ENCODE measurements around the gene GREM2. TPM values are rescaled to one million over a fixed set of nuclear protein-coding genes. Genes with fewer than 3 reads are reported as not detected.

The GREM2 gene
- total RNA-seq, 2 experiments from 2014 or later: 0.16 to 0.28 TPM

GRCh38 chr1:240591078-240591477 is 20.9 kb downstream of the GREM2 start:
- no peak overlapping the region for H3K4me3 ChIP-seq (ENCODE audit: low read length)
- peaks cover 0 to 7% of the 10 kb centered on the region in 2 experiments for H3K9me3 ChIP-seq (ENCODE audit: control insufficient read depth in 1 of 2, insufficient read depth in 1 of 2, low read length in 2 of 2)
- H3K27me3 Mint-ChIP-seq: no peaks in the 10 kb centered on the region
- H3K36me3 Mint-ChIP-seq (ENCODE audit: low read depth): no peaks in the 10 kb centered on the region
- no peak for TF ChIP-seq CTCF (IDR thresholded peaks at IDR 0.05)
- H3K4me1 Mint-ChIP-seq (ENCODE audit: low read depth): no peaks in the 10 kb centered on the region
- no peaks in the 10 kb centered on the region for H3K27me3 ChIP-seq (ENCODE audit: control insufficient read depth in 1 of 2, insufficient read depth in 2 of 2, low read length in 2 of 2)
- no peaks in the 10 kb centered on the region for H3K36me3 ChIP-seq (ENCODE audit: insufficient read depth, low read length)
- ChIA-PET CTCF (no interaction called here), POLR2A (no interaction called here)
- H3K9me3 Mint-ChIP-seq: peaks cover 4% of the 10 kb centered on the region
- intact Hi-C loops (cut with DNase I, micrococcal nuclease): no loop called here
- no peak overlapping the region for H3K27ac ChIP-seq (ENCODE audit: low read depth in 1 of 2, low read length in 2 of 2)
- DNase-seq (no peak), ATAC-seq (ENCODE audit: poor library complexity) (no peak)
- no peak overlapping the region for H3K27ac Mint-ChIP-seq
- H3K4me1 ChIP-seq (ENCODE audit: insufficient read depth, low read length): peaks cover 4% of the 10 kb centered on the region
- no peak overlapping the region for H3K4me3 Mint-ChIP-seq

- Mint-ChIP-seq H3K4me3 (no peak overlapping the region), H3K27me3 (no peaks in the 10 kb centered on the region), H3K4me1 (ENCODE audit: low read depth) (no peaks in the 10 kb centered on the region), H3K27ac (no peak overlapping the region), H3K9me3 (peaks cover 4% of the 10 kb centered on the region), H3K36me3 (ENCODE audit: low read depth) (no peaks in the 10 kb centered on the region)
- H3K27ac ChIP-seq (ENCODE audit: low read depth in 1 of 2, low read length in 2 of 2): no peak overlapping the region
- H3K36me3 ChIP-seq (ENCODE audit: insufficient read depth, low read length): no peaks in the 10 kb centered on the region
- H3K4me3 ChIP-seq (ENCODE audit: low read length): no peak overlapping the region
- DNase-seq: no peak
- ChIA-PET POLR2A (no interaction called here), CTCF (no interaction called here)
- intact Hi-C loops (cut with DNase I, micrococcal nuclease): no loop called here
- H3K27me3 ChIP-seq (ENCODE audit: control insufficient read depth in 1 of 2, insufficient read depth in 2 of 2, low read length in 2 of 2): no peaks in the 10 kb centered on the region
- peaks cover 4% of the 10 kb centered on the region for H3K4me1 ChIP-seq (ENCODE audit: insufficient read depth, low read length)
- TF ChIP-seq CTCF (IDR thresholded peaks at IDR 0.05): no peak
- H3K9me3 ChIP-seq (ENCODE audit: control insufficient read depth in 1 of 2, insufficient read depth in 1 of 2, low read length in 2 of 2): peaks cover 0 to 7% of the 10 kb centered on the region in 2 experiments
- ATAC-seq (ENCODE audit: poor library complexity): no peak
Measured at GRCh38 chr1:240589585-240590110, 22.3 kb downstream of the GREM2 start.

GRCh38 chr1:240586006-240586405 is 25.9 kb downstream of the GREM2 start:
- intact Hi-C loops (cut with DNase I, micrococcal nuclease): no loop called here
- Histone ChIP-seq H3K27ac (ENCODE audit: low read depth in 1 of 2, low read length in 2 of 2) (no peak overlapping the region), H3K4me1 (ENCODE audit: insufficient read depth, low read length) (no peaks in the 10 kb centered on the region), H3K9me3 (ENCODE audit: control insufficient read depth in 1 of 2, insufficient read depth in 1 of 2, low read length in 2 of 2) (peaks cover 0 to 7% of the 10 kb centered on the region in 2 experiments), H3K36me3 (ENCODE audit: insufficient read depth, low read length) (no peaks in the 10 kb centered on the region), H3K4me3 (ENCODE audit: low read length) (no peak overlapping the region), H3K27me3 (ENCODE audit: control insufficient read depth in 1 of 2, insufficient read depth in 2 of 2, low read length in 2 of 2) (no peaks in the 10 kb centered on the region)
- no peak overlapping the region for H3K4me3 Mint-ChIP-seq
- POLR2A ChIA-PET: no interaction called here
- DNase-seq: no peak
- no peaks in the 10 kb centered on the region for H3K4me1 Mint-ChIP-seq (ENCODE audit: low read depth)
- ATAC-seq (ENCODE audit: poor library complexity): no peak
- H3K36me3 Mint-ChIP-seq (ENCODE audit: low read depth): no peaks in the 10 kb centered on the region
- CTCF ChIA-PET: interaction anchor here (0.7 kb wide), 1 partner anchor 26 kb away, joined by 3 read pairs; no protein-coding TSS in a partner anchor
- no peak overlapping the region for H3K27ac Mint-ChIP-seq
- TF ChIP-seq CTCF (IDR thresholded peaks at IDR 0.05): no peak
- H3K27me3 Mint-ChIP-seq: no peaks in the 10 kb centered on the region
- no peaks in the 10 kb centered on the region for H3K9me3 Mint-ChIP-seq
